ENCODE results near the gene SCAANT1. TPM values are rescaled to one million over a fixed set of nuclear protein-coding genes. Genes with fewer than 3 reads are reported as not detected.

Gene SCAANT1
- polyA plus RNA-seq, 3 donors, result 0.53 TPM; not detected in 2

GRCh38 chr3:63934041-63934866 lies 22.1 kb upstream of the SCAANT1 start:
- DNase-seq (ENCODE audit: low read depth in 3 of 3, low spot score in 2 of 3), result no peak

GRCh38 chr3:63933459-63933858 lies 21.3 kb upstream of the SCAANT1 start:
- DNase-seq (ENCODE audit: low read depth in 3 of 3, low spot score in 2 of 3), result no peak

- no peak for DNase-seq (ENCODE audit: low read depth in 3 of 3, low spot score in 2 of 3)
Observed at GRCh38 chr3:63932509-63933212, 20.5 kb upstream of the SCAANT1 start.

- no peak for DNase-seq (ENCODE audit: low read depth in 3 of 3, low spot score in 2 of 3)
Observed at GRCh38 chr3:63931290-63931689, 19.1 kb upstream of the SCAANT1 start.

GRCh38 chr3:63927422-63928280 lies 15.5 kb upstream of the SCAANT1 start:
- no peak for DNase-seq (ENCODE audit: low read depth in 3 of 3, low spot score in 2 of 3)

GRCh38 chr3:63926309-63926708 lies 14.1 kb upstream of the SCAANT1 start:
- DNase-seq (ENCODE audit: low read depth in 3 of 3, low spot score in 2 of 3), result no peak

- DNase-seq (ENCODE audit: low read depth in 3 of 3, low spot score in 2 of 3), result no peak
Observed at GRCh38 chr3:63922491-63923199, 10.5 kb upstream of the SCAANT1 start.

- DNase-seq (ENCODE audit: low read depth in 3 of 3, low spot score in 2 of 3), result no peak
Observed at GRCh38 chr3:63921741-63922482, 9.7 kb upstream of the SCAANT1 start.

- no peak for DNase-seq (ENCODE audit: low read depth in 3 of 3, low spot score in 2 of 3)
Observed at GRCh38 chr3:63920001-63920400, 7.8 kb upstream of the SCAANT1 start.

GRCh38 chr3:63918321-63918720 lies 6.1 kb upstream of the SCAANT1 start:
- no peak for DNase-seq (ENCODE audit: low read depth in 3 of 3, low spot score in 2 of 3)

GRCh38 chr3:63914312-63914711 lies 2.1 kb upstream of the SCAANT1 start:
- no peak for DNase-seq (ENCODE audit: low read depth in 3 of 3, low spot score in 2 of 3)

- DNase-seq (ENCODE audit: low read depth in 3 of 3, low spot score in 2 of 3), result peak; percentile 29 to 40 (median 30)
Observed at GRCh38 chr3:63912768-63913588, 795 bp upstream of the SCAANT1 start.

GRCh38 chr3:63911509-63911872 lies 692 bp downstream of the SCAANT1 start:
- DNase-seq (ENCODE audit: low read depth in 3 of 3, low spot score in 2 of 3), result no peak

GRCh38 chr3:63910891-63911290 lies 1.3 kb downstream of the SCAANT1 start:
- DNase-seq (ENCODE audit: low read depth in 3 of 3, low spot score in 2 of 3), result no peak

- no peak for DNase-seq (ENCODE audit: low read depth in 3 of 3, low spot score in 2 of 3)
Observed at GRCh38 chr3:63910001-63910400, 2.2 kb downstream of the SCAANT1 start.

- DNase-seq (ENCODE audit: low read depth in 3 of 3, low spot score in 2 of 3), result no peak
Observed at GRCh38 chr3:63909431-63909830, 2.8 kb downstream of the SCAANT1 start.

- no peak for DNase-seq (ENCODE audit: low read depth in 3 of 3, low spot score in 2 of 3)
Observed at GRCh38 chr3:63908776-63909175, 3.4 kb downstream of the SCAANT1 start.

- no peak for DNase-seq (ENCODE audit: low read depth in 3 of 3, low spot score in 2 of 3)
Observed at GRCh38 chr3:63908081-63908736, 4.0 kb downstream of the SCAANT1 start.
